HepG2 (cell line): ENCODE data around the gene VSTM1. TPM values are rescaled to one million over a fixed set of nuclear protein-coding genes. Genes with fewer than 3 reads are reported as not detected.

Source experiments
- ATAC-seq: fragments of 200-7000 bp; cut with Tn5 transposase; 3 replicates; pipeline ENCODE4 v1.9.1; 2020; ENCODE audit warnings: mild to moderate bottlenecking, moderate library complexity
- BruUV-seq: library from RNA; stranded (reverse); fragments of 400-500 nt; replicated peaks from 2 replicates; lab custom pipeline; 2021; lab: Mats Ljungman, UMichigan
- CTCF ChIA-PET: fragments of 300-600 bp; formaldehyde crosslinking; extraction: SDS; loops from one replicate; lab custom pipeline; 2021; ENCODE audit warnings: low total read pairs, inconsistent platforms, low intra/inter-chr PET ratio; lab: Yijun Ruan, JAX
- POLR2A ChIA-PET: fragments of 350-600 bp; sonication (Branson Sonifier 250); formaldehyde crosslinking; loops from one replicate; lab custom pipeline; 2020; ENCODE audit warnings: antibody characterized with exemption, inconsistent platforms; lab: Yijun Ruan, JAX
- DNase-seq: peaks from one replicate; pipeline ENCODE4 v3.0.0-alpha.2; 2015; ENCODE audit warnings: low spot score
- FAIRE-seq: peaks from 3 replicates; lab custom pipeline; 2011; peaks lifted over from hg19 to GRCh38; lab: Jason Lieb, UNC
- H2AFZ ChIP-seq: one replicate; pipeline ENCODE4 v1.6.1; 2011; ENCODE audit warnings: low read length, inconsistent platforms
- H3K27ac ChIP-seq: fragments of 300-600 bp; 3 replicates; pipeline ENCODE4 v1.8.0; 2011; ENCODE audit warnings: mixed run types, mild to moderate bottlenecking, mixed read lengths, low read length, inconsistent platforms; ENCODE audit not compliant: insufficient read depth; ENCODE audit errors: extremely low read length
- H3K27me3 ChIP-seq, 2 experiments: fragments of 200-600 bp in 1 of 2; 2 replicates in 1 of 2; 3 replicates in 1 of 2; pipeline versions ENCODE4 v1.6.0 to v1.8.0; 2011; ENCODE audit warnings: low read length in 2 of 2, mild to moderate bottlenecking in 2 of 2, moderate library complexity in 2 of 2, inconsistent platforms in 1 of 2; ENCODE audit not compliant: insufficient read depth in 2 of 2, control insufficient read depth in 1 of 2
- H3K36me3 ChIP-seq, 2 experiments: fragments of 200-600 bp in 1 of 2; replicated peaks in 1 of 2; 2 replicates in 1 of 2; 3 replicates in 1 of 2; pipeline versions ENCODE4 v1.5.1 to v1.8.0; 2011; ENCODE audit warnings: low read length in 2 of 2, inconsistent platforms in 1 of 2; ENCODE audit not compliant: insufficient read depth in 2 of 2, control insufficient read depth in 1 of 2
- H3K4me1 ChIP-seq: 2 replicates; pipeline ENCODE4 v1.5.1; 2012; ENCODE audit warnings: low read length, inconsistent platforms; ENCODE audit not compliant: insufficient read depth
- H3K4me2 ChIP-seq: 2 replicates; pipeline ENCODE4 v1.6.0; 2011; ENCODE audit warnings: low read depth, low read length, inconsistent platforms
- H3K4me3 ChIP-seq, 3 experiments: fragments of 200-600 bp in 1 of 3; sonication (generic), shearing (Covaris generic) in 1 of 3; replicated peaks in 1 of 3; 2 replicates each; pipeline ENCODE4 v1.5.1; 2011 to 2016; ENCODE audit warnings: low read length in 3 of 3, inconsistent platforms in 2 of 3, low read depth in 2 of 3, mild to moderate bottlenecking in 2 of 3, control low read depth in 1 of 3, mixed read lengths in 1 of 3; ENCODE audit not compliant: insufficient read depth in 1 of 3
- H3K79me2 ChIP-seq: one replicate; pipeline ENCODE4 v1.6.1; 2011; ENCODE audit warnings: low read length, inconsistent platforms; ENCODE audit not compliant: insufficient read depth
- H3K9ac ChIP-seq: 2 replicates; pipeline ENCODE4 v1.6.0; 2011; ENCODE audit warnings: mild to moderate bottlenecking, low read depth, low read length, inconsistent platforms; ENCODE audit not compliant: insufficient read depth
- H3K9me3 ChIP-seq: 2 replicates; pipeline ENCODE4 v1.5.1; 2012; ENCODE audit warnings: mild to moderate bottlenecking, low read length
- H4K20me1 ChIP-seq: 2 replicates; pipeline ENCODE4 v1.6.0; 2011; ENCODE audit warnings: inconsistent platforms, mild to moderate bottlenecking, low read length, moderate library complexity; ENCODE audit not compliant: insufficient read depth
- ATF7-NPFF ChIP-seq: sonication (generic); formaldehyde crosslinking; IDR thresholded peaks from 2 replicates; pipeline ENCODE4 v1.8.1; 2023; ENCODE audit warnings: mild to moderate bottlenecking, low read depth, missing genetic modification reagents, moderate library complexity
- DPF2 ChIP-seq: sonication (generic); formaldehyde crosslinking; IDR thresholded peaks from 2 replicates; pipeline ENCODE4 v1.4.0; 2020; ENCODE audit warnings: mild to moderate bottlenecking, low read depth, missing genetic modification reagents, borderline replicate concordance
- ELF3 ChIP-seq: IDR thresholded peaks from 2 replicates; pipeline ENCODE4 v1.6.1; 2016; ENCODE audit warnings: missing genetic modification reagents, missing compliant biosample characterization
- EP300 ChIP-seq, 3 experiments: sonication (generic) in 1 of 3; formaldehyde crosslinking in 1 of 3; IDR thresholded peaks; 2 replicates each; pipeline versions ENCODE4 v1.5.1 to v1.6.1; 2011 to 2020; ENCODE audit warnings: low read depth in 2 of 3, low read length in 2 of 3, borderline replicate concordance in 1 of 3, improper control_type of control experiment in 1 of 3, mild to moderate bottlenecking in 1 of 3, missing genetic modification reagents in 1 of 3, moderate library complexity in 1 of 3
- GMEB2 ChIP-seq: IDR thresholded peaks from 2 replicates; pipeline ENCODE4 v1.6.1; 2016; ENCODE audit warnings: missing biosample characterization, missing genetic modification reagents, low read depth
- HDAC2 ChIP-seq: sonication (generic); formaldehyde crosslinking; IDR thresholded peaks from 2 replicates; pipeline ENCODE4 v1.4.0; 2020; ENCODE audit warnings: missing genetic modification reagents
- YEATS2 ChIP-seq: sonication (generic); formaldehyde crosslinking; IDR thresholded peaks from 2 replicates; pipeline ENCODE4 v1.4.0; 2020; ENCODE audit warnings: missing genetic modification reagents, borderline replicate concordance
- ZFP62 ChIP-seq: sonication (generic); formaldehyde crosslinking; IDR thresholded peaks from 2 replicates; pipeline ENCODE4 v1.4.0; 2020; ENCODE audit warnings: missing genetic modification reagents
- ZMAT3 ChIP-seq: sonication (generic); formaldehyde crosslinking; conservative IDR thresholded peaks from 2 replicates; pipeline ENCODE4 v1.7.0; 2021; ENCODE audit warnings: missing genetic modification reagents
- ZNF33B ChIP-seq: sonication (generic); formaldehyde crosslinking; IDR thresholded peaks from 2 replicates; pipeline ENCODE4 v1.5.1; 2020; ENCODE audit warnings: mild to moderate bottlenecking, missing genetic modification reagents
- ZNF558 ChIP-seq: sonication (generic); formaldehyde crosslinking; IDR thresholded peaks from 2 replicates; pipeline ENCODE4 v1.9.0; 2022; ENCODE audit warnings: mild to moderate bottlenecking, missing genetic modification reagents, borderline replicate concordance
- ZNF768 ChIP-seq: sonication (generic); formaldehyde crosslinking; IDR thresholded peaks from 2 replicates; pipeline ENCODE4 v1.4.0; 2020; ENCODE audit warnings: missing genetic modification reagents
- ZNF775 ChIP-seq: sonication (generic); formaldehyde crosslinking; IDR thresholded peaks from 2 replicates; pipeline ENCODE4 v1.4.0; 2020; ENCODE audit warnings: missing genetic modification reagents, mild to moderate bottlenecking, moderate library complexity, borderline replicate concordance
- WGBS: methylation state at CpG from one replicate; pipeline ENCODE4 v1.1.6; 2017; ENCODE audit warnings: low lambda C conversion rate; 5-methylcytosine and 5-hydroxymethylcytosine counted together
- in situ Hi-C: cut with HindIII; loops from 2 replicates; pipeline ENCODE4 v1.10.0; 2017; ENCODE audit warnings: low pct_unique_long_range_greater_than_20kb; ENCODE audit not compliant: extremely low pct_ligation_motif_present
- intact Hi-C: fragments of 100-400 bp; cut with micrococcal nuclease; formaldehyde crosslinking; loops from one replicate; pipeline ENCODE4 v1.10.0; 2022; ENCODE audit not compliant: unreplicated experiment
- polyA plus RNA-seq, 8 experiments: library from polyadenylated mRNA; depleted of rRNA in 3 of 8; stranded (reverse) in 7 of 8; unstranded in 1 of 8; fragments of >200 nt; fragmentation: Illumina TruSeq in 4 of 8; extraction: Trizol in 4 of 8; gene quantifications; 2 replicates each; pipeline versions ENCODE4 v1.2.1 to v1.2.3, GENCODE V29; 2011 to 2016; ENCODE audit warnings: low read depth in 4 of 8, missing spikeins in 1 of 8, mixed read lengths in 1 of 8; ENCODE audit not compliant: insufficient read depth in 1 of 8
- total RNA-seq, 5 experiments: library from RNA; depleted of rRNA; stranded (reverse); fragments of >200 nt; fragmentation: Illumina TruSeq; extraction: Trizol; gene quantifications; 2 replicates each; pipeline ENCODE4 v1.2.3, GENCODE V29; 2016; ENCODE audit warnings: low read depth in 1 of 5
- TF ChIP-seq, protein P1 (sequence below): sonication (generic); formaldehyde crosslinking; IDR thresholded peaks from 2 replicates; pipeline ENCODE4 v1.4.0; 2020; ENCODE audit warnings: low read depth, mild to moderate bottlenecking, missing genetic modification reagents
- TF ChIP-seq, protein P2 (sequence below): sonication (generic); formaldehyde crosslinking; IDR thresholded peaks from 2 replicates; pipeline ENCODE4 v1.4.0; 2020; ENCODE audit warnings: mild to moderate bottlenecking, missing genetic modification reagents

Gene VSTM1
- total and polyA plus RNA-seq, 2 of the 13 experiments (the other 11 are each of a cell fraction or from before 2014, with no cell fraction given) = not detected

- DNase-seq (peak; percentile 96), ATAC-seq (peak; percentile 96), FAIRE-seq (peak; percentile 89)
- Histone ChIP-seq H3K9me3 (no peaks in the 10 kb centered on the region), H2AFZ (no peak within 1 kb of the TSS), H3K4me2 (peak within 1 kb of the TSS; percentile 88), H3K9ac (peak within 1 kb of the TSS; percentile 81), H4K20me1 (no peaks in the 10 kb centered on the region), H3K36me3 (peaks cover 6 to 17% of the 10 kb centered on the region in 2 experiments; a peak in 3 of 5 replicates), H3K79me2 (peaks cover 9% of the 10 kb centered on the region), H3K4me3 (peak within 1 kb of the TSS; percentile 76 to 99 (median 78)), H3K4me1 (peaks cover 17% of the 10 kb centered on the region), H3K27ac (peak within 1 kb of the TSS; percentile 46), H3K27me3 (no peaks in the 10 kb centered on the region; a peak in 1 of 5 replicates)
- in situ Hi-C loops (no loop called here), intact Hi-C loops (no loop called here)
- POLR2A ChIA-PET = interaction anchor here (1.1 to 2.6 kb wide), 2 partner anchors 13 to 34 kb away, joined by 5 to 14 read pairs; partner anchors contain the start of genes CNOT3, PRPF31 and TFPT
- BruUV-seq = TSS peak; percentile 88
- 1% methylated on average over 11 of the region's 54 CpGs for WGBS
- CTCF ChIA-PET = no interaction called here
- TF ChIP-seq GMEB2 (peak; percentile 74), DPF2 (no peak), YEATS2 (CRISPR knock-in tag) (peak; percentile 73; the same call in 1 of the 2 replicates), ZMAT3 (no peak; the same call in 1 of the 2 replicates), ZFP62 (0 out of 2 replicates have a peak, but pooled peaks have one; percentile 65), ZNF558 (CRISPR knock-in tag) (no peak), ZNF775 (CRISPR knock-in tag) (no peak), ELF3 (peak; percentile 31; the same call in 1 of the 2 replicates), HDAC2 (CRISPR knock-in tag) (peak; percentile 76), EP300 (IDR thresholded peaks at IDR 0.05; ENCODE audit: low read depth in 2 of 2, low read length in 2 of 2) (no peak), EP300 (CRISPR knock-in tag; IDR thresholded peaks at IDR 0.05; ENCODE audit: borderline replicate concordance) (peak; percentile 38; the same call in 1 of the 2 replicates), ZNF33B (CRISPR knock-in tag) (peak; percentile 70; the same call in 1 of the 2 replicates), ZNF768 (CRISPR knock-in tag) (peak; percentile 52; the same call in 1 of the 2 replicates), ATF7-NPFF (peak; percentile 70)
- TF ChIP-seq, protein P1, sequence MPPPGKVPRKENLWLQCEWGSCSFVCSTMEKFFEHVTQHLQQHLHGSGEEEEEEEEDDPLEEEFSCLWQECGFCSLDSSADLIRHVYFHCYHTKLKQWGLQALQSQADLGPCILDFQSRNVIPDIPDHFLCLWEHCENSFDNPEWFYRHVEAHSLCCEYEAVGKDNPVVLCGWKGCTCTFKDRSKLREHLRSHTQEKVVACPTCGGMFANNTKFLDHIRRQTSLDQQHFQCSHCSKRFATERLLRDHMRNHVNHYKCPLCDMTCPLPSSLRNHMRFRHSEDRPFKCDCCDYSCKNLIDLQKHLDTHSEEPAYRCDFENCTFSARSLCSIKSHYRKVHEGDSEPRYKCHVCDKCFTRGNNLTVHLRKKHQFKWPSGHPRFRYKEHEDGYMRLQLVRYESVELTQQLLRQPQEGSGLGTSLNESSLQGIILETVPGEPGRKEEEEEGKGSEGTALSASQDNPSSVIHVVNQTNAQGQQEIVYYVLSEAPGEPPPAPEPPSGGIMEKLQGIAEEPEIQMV (CRISPR knock-in tag) = peak; percentile 16; the same call in 1 of the 2 replicates
- TF ChIP-seq, protein P2, sequence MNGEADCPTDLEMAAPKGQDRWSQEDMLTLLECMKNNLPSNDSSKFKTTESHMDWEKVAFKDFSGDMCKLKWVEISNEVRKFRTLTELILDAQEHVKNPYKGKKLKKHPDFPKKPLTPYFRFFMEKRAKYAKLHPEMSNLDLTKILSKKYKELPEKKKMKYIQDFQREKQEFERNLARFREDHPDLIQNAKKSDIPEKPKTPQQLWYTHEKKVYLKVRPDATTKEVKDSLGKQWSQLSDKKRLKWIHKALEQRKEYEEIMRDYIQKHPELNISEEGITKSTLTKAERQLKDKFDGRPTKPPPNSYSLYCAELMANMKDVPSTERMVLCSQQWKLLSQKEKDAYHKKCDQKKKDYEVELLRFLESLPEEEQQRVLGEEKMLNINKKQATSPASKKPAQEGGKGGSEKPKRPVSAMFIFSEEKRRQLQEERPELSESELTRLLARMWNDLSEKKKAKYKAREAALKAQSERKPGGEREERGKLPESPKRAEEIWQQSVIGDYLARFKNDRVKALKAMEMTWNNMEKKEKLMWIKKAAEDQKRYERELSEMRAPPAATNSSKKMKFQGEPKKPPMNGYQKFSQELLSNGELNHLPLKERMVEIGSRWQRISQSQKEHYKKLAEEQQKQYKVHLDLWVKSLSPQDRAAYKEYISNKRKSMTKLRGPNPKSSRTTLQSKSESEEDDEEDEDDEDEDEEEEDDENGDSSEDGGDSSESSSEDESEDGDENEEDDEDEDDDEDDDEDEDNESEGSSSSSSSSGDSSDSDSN (CRISPR knock-in tag) = peak; percentile 60
Observed at GRCh38 chr19:54102421-54103169, 38.9 kb upstream of the VSTM1 start, which contains the start of gene NDUFA3. Gene NDUFA3, plus strand, starts transcription at chr19:54102855. Its CDS starts 24 bp downstream, at chr19:54102879.
